ENCODE data around the gene JPT1. TPM values are rescaled to one million over a fixed set of nuclear protein-coding genes. Genes with fewer than 3 reads are reported as not detected.

JPT1 gene
- total RNA-seq (92.1 TPM), polyA plus RNA-seq (130 TPM)
- long read RNA-seq, donor 1, result 0 reads
- long read RNA-seq, donor 2, result 0 reads
- long read RNA-seq, donor 3, partial matches to known transcripts, result 0 of 36 reads
- long read RNA-seq, donor 3, other reads (novel, unspliced or antisense), result 36 of 36 reads
- long read RNA-seq, donor 4, partial matches to known transcripts, result 0 of 15 reads
- long read RNA-seq, donor 4, other reads (novel, unspliced or antisense), result 15 of 15 reads
- long read RNA-seq, donor 5, partial matches to known transcripts, result 83 of 124 reads
- long read RNA-seq, donor 5, other reads (novel, unspliced or antisense), result 40 of 124 reads
- long read RNA-seq, donor 6, partial matches to known transcripts, result 0 of 11 reads
- long read RNA-seq, donor 6, other reads (novel, unspliced or antisense), result 11 of 11 reads
- long read RNA-seq, donor 7, partial matches to known transcripts, result 0 of 31 reads
- long read RNA-seq, donor 7, other reads (novel, unspliced or antisense), result 31 of 31 reads
- long read RNA-seq, donor 8, partial matches to known transcripts, result 0 of 21 reads
- long read RNA-seq, donor 8, other reads (novel, unspliced or antisense), result 21 of 21 reads
- long read RNA-seq, donor 9, partial matches to known transcripts, result 0 of 23 reads
- long read RNA-seq, donor 9, other reads (novel, unspliced or antisense), result 23 of 23 reads
- long read RNA-seq, donor 10, partial matches to known transcripts, result 0 of 19 reads
- long read RNA-seq, donor 10, other reads (novel, unspliced or antisense), result 19 of 19 reads

- Histone ChIP-seq H3K4me3 (ENCODE audit: low read length in 2 of 2) (peak within 1 kb of the TSS; percentile 96 to 98), H3K4me1 (ENCODE audit: control insufficient read depth in 2 of 2, insufficient read depth in 2 of 2, low read length in 2 of 2) (peaks cover 14 to 20% of the 10 kb centered on the region in 2 donors), H3K9me3 (ENCODE audit: control insufficient read depth in 2 of 2, insufficient read depth in 1 of 2, low read length in 1 of 2) (no peaks in the 10 kb centered on the region), H3K36me3 (ENCODE audit: control insufficient read depth in 2 of 2, insufficient read depth in 2 of 2, low read length in 1 of 2) (peaks cover 0 to 12% of the 10 kb centered on the region in 2 donors), H3K27me3 (ENCODE audit: control insufficient read depth in 2 of 2, insufficient read depth in 1 of 2, low read length in 1 of 2) (no peaks in the 10 kb centered on the region), H3K27ac (ENCODE audit: low read depth in 1 of 2, low read length in 1 of 2) (peak within 1 kb of the TSS; percentile 86 to 89)
- DNase-seq (ENCODE audit: low read depth in 6 of 9, low spot score in 9 of 9), result peak; percentile 96 to 100 (median 99)
- 3% methylated on average over 67 of the region's 67 CpGs for WGBS
Observed at GRCh38 chr17:75154195-75155106, at the start of gene JPT1. Gene JPT1 (minus strand): TSS chr17:75154512. CDS start chr17:75154397, 115 bp downstream.

GRCh38 chr17:75199886-75200618 lies 45.7 kb upstream of the JPT1 start:
- peaks cover 3 to 6% of the 10 kb centered on the region in 2 donors for H3K4me1 ChIP-seq (ENCODE audit: control insufficient read depth in 2 of 2, insufficient read depth in 2 of 2, low read length in 2 of 2)
- H3K27me3 ChIP-seq (ENCODE audit: control insufficient read depth in 2 of 2, insufficient read depth in 1 of 2, low read length in 1 of 2), result no peaks in the 10 kb centered on the region
- no peak overlapping the region for H3K4me3 ChIP-seq (ENCODE audit: low read length in 2 of 2)
- H3K27ac ChIP-seq (ENCODE audit: low read depth in 1 of 2, low read length in 1 of 2), result no peak overlapping the region
- 98% methylated on average over 6 of the region's 6 CpGs for WGBS
- H3K36me3 ChIP-seq (ENCODE audit: control insufficient read depth in 2 of 2, insufficient read depth in 2 of 2, low read length in 1 of 2), result no peaks in the 10 kb centered on the region
- H3K9me3 ChIP-seq (ENCODE audit: control insufficient read depth in 2 of 2, insufficient read depth in 1 of 2, low read length in 1 of 2), result peaks cover 0 to under 1% of the 10 kb centered on the region in 2 donors
- DNase-seq (ENCODE audit: low read depth in 6 of 9, low spot score in 9 of 9), result no peak

- DNase-seq (ENCODE audit: low read depth in 6 of 9, low spot score in 9 of 9), result no peak
- H3K4me1 ChIP-seq (ENCODE audit: control insufficient read depth in 2 of 2, insufficient read depth in 2 of 2, low read length in 2 of 2), result no peaks in the 10 kb centered on the region
- H3K27ac ChIP-seq (ENCODE audit: low read depth in 1 of 2, low read length in 1 of 2), result no peak overlapping the region
- no peak overlapping the region for H3K4me3 ChIP-seq (ENCODE audit: low read length in 2 of 2)
- H3K27me3 ChIP-seq (ENCODE audit: control insufficient read depth in 2 of 2, insufficient read depth in 1 of 2, low read length in 1 of 2), result no peaks in the 10 kb centered on the region
- no peaks in the 10 kb centered on the region for H3K9me3 ChIP-seq (ENCODE audit: control insufficient read depth in 2 of 2, insufficient read depth in 1 of 2, low read length in 1 of 2)
- H3K36me3 ChIP-seq (ENCODE audit: control insufficient read depth in 2 of 2, insufficient read depth in 2 of 2, low read length in 1 of 2), result no peaks in the 10 kb centered on the region
- WGBS, result 97% methylated on average over 4 of the region's 5 CpGs
Observed at GRCh38 chr17:75194879-75195278, 40.6 kb upstream of the JPT1 start.

- Histone ChIP-seq H3K4me3 (ENCODE audit: low read length in 2 of 2) (no peak overlapping the region), H3K9me3 (ENCODE audit: control insufficient read depth in 2 of 2, insufficient read depth in 1 of 2, low read length in 1 of 2) (no peaks in the 10 kb centered on the region), H3K36me3 (ENCODE audit: control insufficient read depth in 2 of 2, insufficient read depth in 2 of 2, low read length in 1 of 2) (no peaks in the 10 kb centered on the region), H3K4me1 (ENCODE audit: control insufficient read depth in 2 of 2, insufficient read depth in 2 of 2, low read length in 2 of 2) (peaks cover 0 to 3% of the 10 kb centered on the region in 2 donors), H3K27me3 (ENCODE audit: control insufficient read depth in 2 of 2, insufficient read depth in 1 of 2, low read length in 1 of 2) (no peaks in the 10 kb centered on the region), H3K27ac (ENCODE audit: low read depth in 1 of 2, low read length in 1 of 2) (no peak overlapping the region)
- DNase-seq (ENCODE audit: low read depth in 6 of 9, low spot score in 9 of 9), result no peak
- 97% methylated on average over 4 of the region's 4 CpGs for WGBS
Observed at GRCh38 chr17:75191584-75191983, 37.3 kb upstream of the JPT1 start.

- H3K9me3 ChIP-seq (ENCODE audit: control insufficient read depth in 2 of 2, insufficient read depth in 1 of 2, low read length in 1 of 2), result no peaks in the 10 kb centered on the region
- H3K36me3 ChIP-seq (ENCODE audit: control insufficient read depth in 2 of 2, insufficient read depth in 2 of 2, low read length in 1 of 2), result no peaks in the 10 kb centered on the region
- H3K27me3 ChIP-seq (ENCODE audit: control insufficient read depth in 2 of 2, insufficient read depth in 1 of 2, low read length in 1 of 2), result no peaks in the 10 kb centered on the region
- H3K27ac ChIP-seq (ENCODE audit: low read depth in 1 of 2, low read length in 1 of 2), result no peak overlapping the region
- DNase-seq (ENCODE audit: low read depth in 6 of 9, low spot score in 9 of 9), result no peak
- no peak overlapping the region for H3K4me3 ChIP-seq (ENCODE audit: low read length in 2 of 2)
- H3K4me1 ChIP-seq (ENCODE audit: control insufficient read depth in 2 of 2, insufficient read depth in 2 of 2, low read length in 2 of 2), result peaks cover 0 to 5% of the 10 kb centered on the region in 2 donors
- WGBS, result 97% methylated on average over 6 of the region's 6 CpGs
Observed at GRCh38 chr17:75188614-75189013, 34.3 kb upstream of the JPT1 start.

GRCh38 chr17:75183999-75184884 lies 29.9 kb upstream of the JPT1 start:
- Histone ChIP-seq H3K9me3 (ENCODE audit: control insufficient read depth in 2 of 2, insufficient read depth in 1 of 2, low read length in 1 of 2) (no peaks in the 10 kb centered on the region), H3K27me3 (ENCODE audit: control insufficient read depth in 2 of 2, insufficient read depth in 1 of 2, low read length in 1 of 2) (no peaks in the 10 kb centered on the region), H3K4me1 (ENCODE audit: control insufficient read depth in 2 of 2, insufficient read depth in 2 of 2, low read length in 2 of 2) (peaks cover 3 to 23% of the 10 kb centered on the region in 2 donors), H3K4me3 (ENCODE audit: low read length in 2 of 2) (no peak overlapping the region), H3K27ac (ENCODE audit: low read depth in 1 of 2, low read length in 1 of 2) (no peak overlapping the region), H3K36me3 (ENCODE audit: control insufficient read depth in 2 of 2, insufficient read depth in 2 of 2, low read length in 1 of 2) (peaks cover 5 to 15% of the 10 kb centered on the region in 2 donors)
- 97% methylated on average over 9 of the region's 9 CpGs for WGBS
- no peak for DNase-seq (ENCODE audit: low read depth in 6 of 9, low spot score in 9 of 9)

- Histone ChIP-seq H3K27ac (ENCODE audit: low read depth in 1 of 2, low read length in 1 of 2) (peak within 1 kb of the TSS; percentile 98 to 100), H3K4me1 (ENCODE audit: control insufficient read depth in 2 of 2, insufficient read depth in 2 of 2, low read length in 2 of 2) (peaks cover 3 to 30% of the 10 kb centered on the region in 2 donors), H3K36me3 (ENCODE audit: control insufficient read depth in 2 of 2, insufficient read depth in 2 of 2, low read length in 1 of 2) (peaks cover 12 to 28% of the 10 kb centered on the region in 2 donors), H3K9me3 (ENCODE audit: control insufficient read depth in 2 of 2, insufficient read depth in 1 of 2, low read length in 1 of 2) (no peaks in the 10 kb centered on the region), H3K27me3 (ENCODE audit: control insufficient read depth in 2 of 2, insufficient read depth in 1 of 2, low read length in 1 of 2) (no peaks in the 10 kb centered on the region), H3K4me3 (ENCODE audit: low read length in 2 of 2) (peak within 1 kb of the TSS; percentile 96 to 98)
- 1% methylated on average over 91 of the region's 92 CpGs for WGBS
- DNase-seq (ENCODE audit: low read depth in 6 of 9, low spot score in 9 of 9), result peak; percentile 87 to 98 (median 95)
Observed at GRCh38 chr17:75182569-75183436, 28.5 kb upstream of the JPT1 start, which contains the start of gene SUMO2. Gene SUMO2 (minus strand): TSS chr17:75182959. CDS start chr17:75182834, 125 bp downstream.
